Measurements from ENCODE around the gene ATAD3A. TPM values are rescaled to one million over a fixed set of nuclear protein-coding genes. Genes with fewer than 3 reads are reported as not detected.
"Not testable (repeated sequence)": the region's sequence is repeated elsewhere in the genome, so short reads cannot be mapped to it uniquely, and the experiment has no call there.

ATAD3A gene
- total RNA-seq, result 21.9 TPM

DNA sequence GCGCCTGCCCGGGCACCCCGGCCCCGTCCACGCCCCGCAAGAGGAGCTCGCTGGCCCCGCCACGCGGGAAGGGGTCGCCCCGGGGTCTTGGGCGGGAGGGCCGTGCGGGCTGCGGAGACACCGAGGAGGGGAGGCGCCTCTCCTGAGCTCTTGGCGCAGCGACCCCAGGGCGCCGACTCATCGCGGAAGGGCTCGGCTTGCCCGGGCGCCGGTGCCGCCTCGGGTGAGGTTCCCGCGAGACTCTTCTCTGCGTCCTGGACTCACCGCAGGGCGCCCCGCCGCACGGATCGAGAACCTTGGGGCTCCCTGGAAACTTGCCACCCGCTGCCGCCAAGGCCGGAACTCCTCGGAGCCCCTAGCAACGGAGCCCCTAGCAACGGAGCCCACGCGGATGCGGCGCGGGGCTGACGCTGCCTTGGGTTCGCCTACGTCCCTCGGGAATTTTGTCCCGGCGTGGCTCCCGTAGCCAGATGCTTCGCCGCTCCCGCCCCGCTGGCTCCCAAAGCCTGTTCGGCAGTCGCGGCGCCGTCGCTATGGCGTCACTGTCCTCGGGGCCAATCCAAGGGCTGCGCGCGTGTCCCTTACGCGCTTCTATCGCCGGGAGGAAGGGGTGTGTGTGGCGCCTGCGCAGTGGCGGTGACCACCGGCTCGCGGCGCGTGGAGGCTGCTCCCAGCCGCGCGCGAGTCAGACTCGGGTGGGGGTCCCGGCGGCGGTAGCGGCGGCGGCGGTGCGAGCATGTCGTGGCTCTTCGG is at the start of gene ATAD3A:
Gene ATAD3A, plus strand, starts transcription at position 630 of the 753 bp plus-strand sequence. Its CDS starts 107 bp downstream, at position 737.
- no peaks in the 10 kb centered on the region for H3K27me3 ChIP-seq
- TF ChIP-seq POLR2A (IDR thresholded peaks at IDR 0.05) (no peak), POLR2AphosphoS5 (IDR thresholded peaks at IDR 0.05; ENCODE audit: insufficient read depth in 1 of 2, low read depth in 1 of 2) (peak; percentile 95 to 99)
- TF ChIP-seq, protein P1, sequence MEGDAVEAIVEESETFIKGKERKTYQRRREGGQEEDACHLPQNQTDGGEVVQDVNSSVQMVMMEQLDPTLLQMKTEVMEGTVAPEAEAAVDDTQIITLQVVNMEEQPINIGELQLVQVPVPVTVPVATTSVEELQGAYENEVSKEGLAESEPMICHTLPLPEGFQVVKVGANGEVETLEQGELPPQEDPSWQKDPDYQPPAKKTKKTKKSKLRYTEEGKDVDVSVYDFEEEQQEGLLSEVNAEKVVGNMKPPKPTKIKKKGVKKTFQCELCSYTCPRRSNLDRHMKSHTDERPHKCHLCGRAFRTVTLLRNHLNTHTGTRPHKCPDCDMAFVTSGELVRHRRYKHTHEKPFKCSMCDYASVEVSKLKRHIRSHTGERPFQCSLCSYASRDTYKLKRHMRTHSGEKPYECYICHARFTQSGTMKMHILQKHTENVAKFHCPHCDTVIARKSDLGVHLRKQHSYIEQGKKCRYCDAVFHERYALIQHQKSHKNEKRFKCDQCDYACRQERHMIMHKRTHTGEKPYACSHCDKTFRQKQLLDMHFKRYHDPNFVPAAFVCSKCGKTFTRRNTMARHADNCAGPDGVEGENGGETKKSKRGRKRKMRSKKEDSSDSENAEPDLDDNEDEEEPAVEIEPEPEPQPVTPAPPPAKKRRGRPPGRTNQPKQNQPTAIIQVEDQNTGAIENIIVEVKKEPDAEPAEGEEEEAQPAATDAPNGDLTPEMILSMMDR (IDR thresholded peaks at IDR 0.05), result no peak
- DNase-seq (ENCODE audit: extremely low spot score in 2 of 2), result peak in 1 of 2 donors; percentile 96
- peaks cover 8% of the 10 kb centered on the region for H3K4me1 ChIP-seq
- no peaks in the 10 kb centered on the region for H3K36me3 ChIP-seq
- H3K9me3 ChIP-seq, result no peaks in the 10 kb centered on the region
- intact Hi-C loops (cut with DNase I), result no loop called here
- peak within 1 kb of the TSS; percentile 91 for H3K27ac ChIP-seq
- peak within 1 kb of the TSS; percentile 74 to 98 for H3K4me3 ChIP-seq

DNA sequence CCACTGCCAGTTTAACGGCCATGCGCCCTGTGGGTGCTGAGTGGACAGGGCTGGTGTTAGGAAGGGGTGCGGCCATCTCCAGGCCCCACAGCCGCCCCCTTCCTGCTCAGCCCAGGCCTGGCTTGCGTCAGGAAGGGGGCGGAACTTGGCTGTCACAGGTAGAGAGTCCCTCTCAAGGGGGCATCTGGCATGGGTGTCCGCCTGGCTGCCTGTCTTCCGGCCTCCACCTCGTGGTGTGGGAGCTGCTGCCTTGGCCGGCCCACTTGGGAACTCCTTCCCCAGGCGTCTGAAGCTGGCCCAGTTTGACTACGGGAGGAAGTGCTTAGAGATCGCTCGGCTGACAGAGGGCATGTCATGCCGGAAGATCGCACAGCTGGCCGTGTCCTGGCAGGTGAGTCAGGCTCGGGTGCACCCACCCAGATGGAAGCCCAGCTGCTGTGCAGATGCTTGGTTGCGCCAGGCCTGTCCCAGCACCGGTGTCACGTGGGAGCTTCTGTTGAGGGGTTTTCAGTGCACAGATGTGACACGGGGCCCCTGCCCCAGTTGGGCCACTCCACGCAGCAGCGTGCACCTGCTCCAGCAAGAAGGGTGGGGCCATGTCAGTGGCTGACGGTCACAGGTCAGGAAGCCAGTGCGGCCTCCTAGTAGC is 49.5 kb upstream of the ATAD3A start:
- no peaks in the 10 kb centered on the region for H3K4me1 ChIP-seq
- H3K4me3 ChIP-seq, result peak overlapping the region in 1 of 2 donors; percentile 6
- H3K27me3 ChIP-seq, result no peaks in the 10 kb centered on the region
- no peaks in the 10 kb centered on the region for H3K36me3 ChIP-seq
- H3K27ac ChIP-seq, result no peak overlapping the region
- TF ChIP-seq POLR2A (IDR thresholded peaks at IDR 0.05), result no peak
- no peak for TF ChIP-seq POLR2AphosphoS5 (IDR thresholded peaks at IDR 0.05; ENCODE audit: insufficient read depth in 1 of 2, low read depth in 1 of 2)
- TF ChIP-seq, protein P1 (IDR thresholded peaks at IDR 0.05), result no peak
- no peak for DNase-seq (ENCODE audit: extremely low spot score in 2 of 2)
- intact Hi-C loops (cut with DNase I), result no loop called here
- H3K9me3 ChIP-seq, result no peaks in the 10 kb centered on the region

DNA sequence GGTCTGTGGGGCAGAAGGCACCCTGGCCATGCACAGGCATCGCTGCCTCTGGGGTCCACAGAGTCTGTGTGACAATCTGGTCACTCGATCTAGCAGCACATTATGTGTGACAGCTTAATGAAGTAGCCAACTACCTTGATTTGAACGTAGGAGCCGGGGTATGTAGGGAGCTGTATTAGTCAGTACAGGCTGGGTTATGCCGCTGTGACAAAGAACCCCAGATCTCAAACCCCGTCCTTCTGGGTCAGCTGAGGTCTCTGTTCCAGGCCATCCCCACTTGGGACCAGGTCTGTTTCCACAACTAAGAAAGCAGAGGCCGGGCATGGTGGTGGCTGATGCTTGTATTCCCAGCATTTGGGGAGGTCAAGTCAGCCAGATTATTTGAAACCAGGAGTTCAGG is 48.6 kb upstream of the ATAD3A start:
- no peaks in the 10 kb centered on the region for H3K9me3 ChIP-seq
- no peaks in the 10 kb centered on the region for H3K4me1 ChIP-seq
- H3K27me3 ChIP-seq, result no peaks in the 10 kb centered on the region
- H3K36me3 ChIP-seq, result no peaks in the 10 kb centered on the region
- DNase-seq (ENCODE audit: extremely low spot score in 2 of 2), result no peak
- H3K27ac ChIP-seq, result no peak overlapping the region
- intact Hi-C loops (cut with DNase I), result no loop called here
- H3K4me3 ChIP-seq, result no peak overlapping the region
- TF ChIP-seq POLR2AphosphoS5 (IDR thresholded peaks at IDR 0.05; ENCODE audit: insufficient read depth in 1 of 2, low read depth in 1 of 2) (no peak), POLR2A (IDR thresholded peaks at IDR 0.05) (no peak)
- TF ChIP-seq, protein P1 (IDR thresholded peaks at IDR 0.05), result no peak

DNA sequence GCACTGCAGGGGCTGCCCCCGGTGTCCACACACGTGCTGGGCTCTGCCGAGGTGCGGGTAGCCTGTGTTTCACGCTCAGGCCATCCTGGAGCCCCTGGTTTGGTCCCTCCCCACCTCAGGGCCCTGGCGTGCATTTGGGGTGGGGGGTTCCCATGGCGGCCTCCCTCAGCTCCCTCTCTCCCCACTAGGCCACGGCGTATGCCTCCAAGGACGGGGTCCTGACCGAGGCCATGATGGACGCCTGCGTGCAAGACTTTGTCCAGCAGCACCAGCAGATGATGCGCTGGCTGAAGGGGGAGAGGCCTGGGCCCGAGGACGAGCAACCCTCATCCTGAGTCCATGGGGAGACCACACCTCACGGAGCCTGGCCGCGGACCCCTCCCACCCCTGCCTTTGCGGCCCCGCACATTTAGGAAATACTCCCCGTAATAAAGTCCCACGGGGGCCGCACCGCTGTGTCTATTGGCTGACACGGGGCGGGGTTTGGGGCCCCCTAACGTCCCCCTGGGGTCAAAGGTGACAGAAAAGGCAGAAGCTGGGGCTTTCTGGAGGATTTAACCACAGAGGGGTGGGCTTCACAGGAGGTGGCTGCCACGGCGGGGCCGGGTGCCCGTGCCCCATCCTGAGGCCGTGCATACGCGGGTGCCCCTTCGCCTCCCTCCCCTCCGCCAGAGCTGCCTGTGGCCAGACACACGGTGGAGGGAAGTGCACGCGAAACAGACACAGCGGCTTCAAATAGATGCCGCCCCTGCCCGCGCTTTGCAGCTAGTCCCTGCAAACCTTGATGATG is 43.6 kb upstream of the ATAD3A start:
- H3K4me3 ChIP-seq; intact Hi-C loops (cut with DNase I); H3K27me3 ChIP-seq; H3K36me3 ChIP-seq; H3K27ac ChIP-seq; H3K9me3 ChIP-seq; DNase-seq (ENCODE audit: extremely low spot score in 2 of 2): not testable (repeated sequence)
- H3K4me1 ChIP-seq, result peaks cover 20% of the 10 kb centered on the region

DNA sequence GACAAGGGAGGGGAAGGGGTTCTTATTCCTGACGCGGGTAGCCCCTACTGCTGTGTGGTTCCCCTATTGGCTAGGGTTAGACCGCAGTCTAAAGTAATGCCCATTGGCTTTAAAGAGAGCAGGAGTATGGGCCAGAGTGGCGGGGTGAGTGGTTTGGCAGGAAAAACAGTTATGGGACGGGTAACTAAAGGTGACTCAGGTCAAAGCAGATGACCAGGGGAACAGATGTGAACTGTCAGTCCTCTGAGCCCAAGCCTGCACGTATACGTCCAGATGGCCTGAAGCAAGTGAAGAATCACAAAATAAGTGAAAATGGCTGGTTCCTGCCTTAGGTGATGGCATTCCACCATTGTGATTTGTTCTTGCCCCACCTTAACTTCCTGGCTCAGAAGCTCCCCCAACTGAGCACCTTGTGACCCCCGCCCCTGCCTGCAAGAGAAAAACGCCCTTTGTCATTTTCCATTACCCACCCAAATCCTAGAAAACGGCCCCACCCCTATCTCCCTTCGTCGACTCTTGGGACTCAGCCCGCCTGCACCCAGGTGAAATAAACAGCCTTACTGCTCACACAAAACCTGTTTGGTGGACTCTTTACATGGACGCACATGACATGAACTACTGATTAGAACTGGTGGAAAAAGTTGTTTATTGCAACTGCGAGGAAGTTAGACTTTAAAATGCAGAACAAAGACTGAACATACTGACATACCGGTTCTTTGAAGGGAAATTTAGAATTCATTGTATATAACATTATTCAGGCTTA is 41.2 kb upstream of the ATAD3A start:
- Histone ChIP-seq H3K4me3 (peak overlapping the region; percentile 63 to 71), H3K4me1 (peaks cover 32% of the 10 kb centered on the region), H3K36me3 (no peaks in the 10 kb centered on the region), H3K9me3 (no peaks in the 10 kb centered on the region), H3K27me3 (no peaks in the 10 kb centered on the region), H3K27ac (peak overlapping the region; percentile 79)
- no peak for DNase-seq (ENCODE audit: extremely low spot score in 2 of 2)
- no peak for TF ChIP-seq POLR2A (IDR thresholded peaks at IDR 0.05)
- TF ChIP-seq, protein P1 (IDR thresholded peaks at IDR 0.05), result no peak
- TF ChIP-seq POLR2AphosphoS5 (IDR thresholded peaks at IDR 0.05; ENCODE audit: insufficient read depth in 1 of 2, low read depth in 1 of 2), result no peak
- intact Hi-C loops (cut with DNase I), result no loop called here

Measured in vagina (tissue), 2 donors.